Measurements from ENCODE around the gene SF3B6. TPM values are rescaled to one million over a fixed set of nuclear protein-coding genes. Genes with fewer than 3 reads are reported as not detected.

SF3B6 gene
- total RNA-seq, 1 experiment from 2014 or later: 117 TPM

- TF ChIP-seq STAT6 (CRISPR knock-in tag; conservative IDR thresholded peaks at IDR 0.05; ENCODE audit: low read depth): no peak
- peak; percentile 11; the same call in 1 of the 2 replicates for TF ChIP-seq FOXP4 (CRISPR knock-in tag; IDR thresholded peaks at IDR 0.05)
- TF ChIP-seq CDX4 (CRISPR knock-in tag; IDR thresholded peaks at IDR 0.05; ENCODE audit: borderline replicate concordance): no peak
- TF ChIP-seq ZNF138 (CRISPR knock-in tag; conservative IDR thresholded peaks at IDR 0.05): 0 out of 2 replicates have a peak, but pooled peaks have one; percentile 54
- peak; percentile 71; the same call in 1 of the 2 replicates for TF ChIP-seq TEAD1 (CRISPR knock-in tag; IDR thresholded peaks at IDR 0.05)
- TF ChIP-seq JUN (CRISPR knock-in tag; IDR thresholded peaks at IDR 0.05): no peak
- TF ChIP-seq ZNF396 (CRISPR knock-in tag; IDR thresholded peaks at IDR 0.05; ENCODE audit: borderline replicate concordance): no peak
- peak; percentile 48; the same call in 1 of the 2 replicates for TF ChIP-seq E2F5 (CRISPR knock-in tag; IDR thresholded peaks at IDR 0.05)
- TF ChIP-seq ZNF232 (CRISPR knock-in tag; IDR thresholded peaks at IDR 0.05): peak; percentile 83; the same call in 1 of the 2 replicates
- TF ChIP-seq ZNF416 (CRISPR knock-in tag; IDR thresholded peaks at IDR 0.05): peak; percentile 79; the same call in 1 of the 2 replicates
- no peak for TF ChIP-seq OVOL2 (CRISPR knock-in tag; IDR thresholded peaks at IDR 0.05; ENCODE audit: borderline replicate concordance)
- no peak for TF ChIP-seq ZNF423 (CRISPR knock-in tag; IDR thresholded peaks at IDR 0.05)
- no peak for TF ChIP-seq ATF3 (CRISPR knock-in tag; conservative IDR thresholded peaks at IDR 0.05)
- no peak for TF ChIP-seq ATF2 (CRISPR knock-in tag; IDR thresholded peaks at IDR 0.05; ENCODE audit: borderline replicate concordance, low read depth)
These were observed at the start of gene SF3B6 (continued) for GRCh38 chr2:24075915-24076848.

- Mint-ChIP-seq H3K9me3 (peaks cover 5% of the 10 kb centered on the region), H3K27ac (no peak overlapping the region), H3K4me1 (peaks cover 24% of the 10 kb centered on the region), H3K4me3 (peak overlapping the region; percentile 76), H3K36me3 (no peaks in the 10 kb centered on the region), H3K27me3 (ENCODE audit: low read depth) (peaks cover 29% of the 10 kb centered on the region)
- CTCF ChIA-PET: interaction anchor here (6.6 kb wide), 1 partner anchor 40 kb away, joined by 64 read pairs; the partner anchor contains the start of gene TP53I3
- POLR2A ChIA-PET: interaction anchor here (0.5 to 2.4 kb wide), 3 partner anchors 9 to 40 kb away, joined by 3 to 13 read pairs (median 3); partner anchors contain the start of gene TP53I3
- DNase-seq (ENCODE audit: low spot score) (no peak), ATAC-seq (peak; percentile 7)
- TF ChIP-seq USF2 (CRISPR knock-in tag; IDR thresholded peaks at IDR 0.05) (no peak), ZSCAN18 (CRISPR knock-in tag; IDR thresholded peaks at IDR 0.05) (no peak), CBFB (CRISPR knock-in tag; IDR thresholded peaks at IDR 0.05; ENCODE audit: low read depth) (no peak), GRHL2 (CRISPR knock-in tag; IDR thresholded peaks at IDR 0.05; ENCODE audit: insufficient replicate concordance, severe bottlenecking) (no peak), OVOL2 (CRISPR knock-in tag; IDR thresholded peaks at IDR 0.05; ENCODE audit: borderline replicate concordance) (no peak), ZBTB43 (CRISPR knock-in tag; IDR thresholded peaks at IDR 0.05) (no peak)
These were observed 47.9 kb upstream of the SF3B6 start for GRCh38 chr2:24123922-24124580.

Measured in WTC11 (cell line).